Measurements from ENCODE around the gene SLC14A1.
A peak's percentile ranks its signal among the peaks of the same experiment; 100 is the strongest.

Gene SLC14A1

DNA sequence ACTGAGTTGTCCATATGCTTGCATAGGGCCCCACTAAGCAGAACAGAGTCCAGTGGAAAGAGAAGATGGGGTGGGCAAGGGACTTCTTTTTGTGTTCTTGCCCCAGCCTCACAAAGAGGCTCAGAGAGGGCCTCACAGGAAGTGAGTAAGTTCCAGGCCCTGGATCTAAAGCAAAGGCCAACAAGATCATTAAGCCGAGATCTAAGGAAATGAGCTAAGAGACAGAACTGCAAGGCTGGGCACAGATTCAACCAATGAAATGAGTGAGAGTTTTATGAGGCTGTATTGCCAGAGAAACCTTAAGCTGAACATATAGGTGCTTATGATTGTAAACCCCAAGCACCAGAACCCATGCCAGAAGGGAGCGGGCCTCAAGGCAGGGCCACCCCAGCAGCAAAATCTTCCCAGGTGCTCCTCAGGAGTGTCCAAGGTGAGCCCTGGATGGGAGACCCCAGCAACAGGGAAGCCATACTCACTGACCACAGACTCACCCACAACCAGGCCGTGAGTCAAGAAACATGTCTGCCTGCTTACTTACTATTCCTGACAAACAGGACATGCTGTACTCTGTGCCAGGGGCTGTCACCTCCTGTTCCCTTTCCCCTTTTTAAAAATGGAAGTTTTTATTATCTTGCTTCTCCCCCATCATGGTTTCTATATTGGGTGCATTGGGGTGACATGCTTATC lies 40.2 kb downstream of the SLC14A1 start:
- DNase-seq (ENCODE audit: insufficient read length, low spot score) (no peak), FAIRE-seq (no peak)
- no peak for TF ChIP-seq TAF1 (IDR thresholded peaks at IDR 0.05; ENCODE audit: low read depth, low read length)
- no peak for TF ChIP-seq POLR2AphosphoS5 (IDR thresholded peaks at IDR 0.05; ENCODE audit: low read depth, low read length)
- TF ChIP-seq POU2F2 (IDR thresholded peaks at IDR 0.05; ENCODE audit: low read depth, low read length) = no peak
- no peak for TF ChIP-seq SPI1 (IDR thresholded peaks at IDR 0.05; ENCODE audit: low read depth, low read length)
- no peak for TF ChIP-seq PAX5 (IDR thresholded peaks at IDR 0.05; ENCODE audit: insufficient read depth, low read length, severe bottlenecking)
- TF ChIP-seq POLR2A (IDR thresholded peaks at IDR 0.05; ENCODE audit: low read depth, low read length) = no peak

DNA sequence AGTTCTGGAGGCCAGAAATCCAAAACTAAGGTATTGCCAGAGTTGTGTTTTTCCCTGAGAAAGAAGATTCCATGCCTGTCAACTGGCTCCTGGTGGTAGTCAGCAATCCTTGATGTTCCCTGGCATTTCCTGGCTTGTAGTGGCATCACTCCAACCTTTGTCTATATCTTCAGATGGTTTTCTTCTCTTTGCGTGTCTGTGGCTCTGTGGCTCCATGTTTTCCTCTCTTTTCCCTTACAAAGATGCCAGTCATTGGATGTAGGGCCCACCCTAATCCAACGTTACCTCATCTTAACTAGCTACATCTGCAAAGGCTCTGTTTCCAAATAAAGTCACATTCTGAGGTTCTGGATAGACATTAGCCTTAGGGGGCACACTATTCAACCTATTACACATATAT lies 41.8 kb downstream of the SLC14A1 start:
- DNase-seq (ENCODE audit: insufficient read length, low spot score) (no peak), FAIRE-seq (no peak)
- TF ChIP-seq POU2F2 (IDR thresholded peaks at IDR 0.05; ENCODE audit: low read depth, low read length) (no peak), POLR2A (IDR thresholded peaks at IDR 0.05; ENCODE audit: low read depth, low read length) (no peak), TAF1 (IDR thresholded peaks at IDR 0.05; ENCODE audit: low read depth, low read length) (no peak), POLR2AphosphoS5 (IDR thresholded peaks at IDR 0.05; ENCODE audit: low read depth, low read length) (no peak), PAX5 (IDR thresholded peaks at IDR 0.05; ENCODE audit: insufficient read depth, low read length, severe bottlenecking) (no peak), SPI1 (IDR thresholded peaks at IDR 0.05; ENCODE audit: low read depth, low read length) (no peak)

DNA sequence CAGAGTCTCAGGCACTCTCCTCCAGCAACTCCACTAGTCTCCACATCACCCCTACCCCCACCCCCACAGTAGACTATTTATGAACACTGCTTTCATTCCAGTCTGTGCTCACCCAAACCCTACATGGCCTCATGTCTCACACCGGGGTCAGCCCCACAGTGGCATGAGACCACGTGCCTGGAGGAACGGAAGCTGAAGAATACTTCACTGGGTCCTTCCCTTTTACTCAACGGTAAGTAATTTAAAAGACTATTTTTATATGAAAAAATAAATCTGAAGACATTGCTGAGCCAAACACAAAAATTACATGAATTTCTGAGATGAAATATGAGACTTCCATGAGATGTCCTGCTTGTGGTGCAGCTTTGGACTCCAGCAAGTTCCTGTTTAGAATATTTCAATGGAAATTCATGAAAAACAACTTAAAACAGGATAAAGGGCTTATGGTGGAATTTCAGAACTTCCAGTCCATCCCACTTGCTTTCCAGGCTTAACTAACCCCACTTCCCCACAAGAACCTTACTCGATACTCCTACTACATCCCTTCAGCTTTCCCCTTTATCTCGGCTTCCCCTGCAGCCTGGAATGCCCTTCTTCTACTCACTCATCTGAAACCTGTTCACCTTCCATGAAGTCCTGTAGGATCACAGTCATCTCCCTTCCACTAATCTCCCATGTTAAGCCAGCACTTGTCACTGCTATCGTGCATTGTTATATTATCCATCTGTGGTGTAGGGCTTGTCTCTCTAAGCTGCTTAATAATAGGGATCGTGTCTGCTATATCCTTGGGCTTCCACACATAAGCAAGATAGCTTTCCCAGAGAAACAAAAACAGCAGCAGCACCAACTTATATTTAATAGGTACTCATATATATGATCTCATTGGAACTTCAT lies 47.9 kb downstream of the SLC14A1 start:
- FAIRE-seq = no peak
- no peak for TF ChIP-seq SPI1 (IDR thresholded peaks at IDR 0.05; ENCODE audit: low read depth, low read length)
- DNase-seq (ENCODE audit: insufficient read length, low spot score) = no peak

DNA sequence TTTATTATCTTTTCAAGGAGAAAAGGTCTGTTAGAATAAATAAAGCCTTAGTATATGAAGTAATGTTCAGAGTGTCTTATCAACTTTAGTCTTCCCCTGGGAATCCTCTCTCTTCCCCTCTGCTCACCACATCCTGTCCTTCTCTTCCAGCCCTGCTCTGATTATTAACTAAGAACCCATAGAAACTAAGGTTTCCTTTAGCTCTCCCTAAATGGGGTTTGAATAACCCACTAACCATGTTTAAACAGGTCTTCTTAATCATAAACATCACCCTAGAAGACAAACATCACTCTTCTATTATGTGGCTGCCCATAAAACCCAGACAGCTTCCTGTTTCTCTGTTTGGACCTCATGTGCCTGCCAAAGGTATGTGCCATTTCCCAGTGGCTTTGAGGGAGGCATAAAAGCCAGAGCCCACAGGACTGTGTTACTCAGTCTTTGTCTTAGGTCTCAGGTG lies 50.1 kb downstream of the SLC14A1 start:
- FAIRE-seq = no peak

GRCh38 chr18:45775241-45775676 lies 51.3 kb downstream of the SLC14A1 start:
- FAIRE-seq = peak; percentile 92
- peak; percentile 27 for DNase-seq (ENCODE audit: insufficient read length, low spot score)
- TF ChIP-seq POLR2AphosphoS5 (IDR thresholded peaks at IDR 0.05; ENCODE audit: low read depth, low read length) (peak; percentile 57; the same call in 1 of the 2 replicates), TAF1 (IDR thresholded peaks at IDR 0.05; ENCODE audit: low read depth, low read length) (peak; percentile 59; the same call in 1 of the 2 replicates), SPI1 (IDR thresholded peaks at IDR 0.05; ENCODE audit: low read depth, low read length) (no peak), POLR2A (IDR thresholded peaks at IDR 0.05; ENCODE audit: low read depth, low read length) (peak; percentile 59; the same call in 1 of the 2 replicates), PAX5 (IDR thresholded peaks at IDR 0.05; ENCODE audit: insufficient read depth, low read length, severe bottlenecking) (no peak), POU2F2 (IDR thresholded peaks at IDR 0.05; ENCODE audit: low read depth, low read length) (peak; percentile 49; the same call in 1 of the 2 replicates)

More for the DNA sequence above, 50.1 kb downstream of the SLC14A1 start:
- no peak for DNase-seq (ENCODE audit: insufficient read length, low spot score)
- TF ChIP-seq POLR2AphosphoS5 (IDR thresholded peaks at IDR 0.05; ENCODE audit: low read depth, low read length) (no peak), POU2F2 (IDR thresholded peaks at IDR 0.05; ENCODE audit: low read depth, low read length) (no peak), SPI1 (IDR thresholded peaks at IDR 0.05; ENCODE audit: low read depth, low read length) (no peak), POLR2A (IDR thresholded peaks at IDR 0.05; ENCODE audit: low read depth, low read length) (no peak), PAX5 (IDR thresholded peaks at IDR 0.05; ENCODE audit: insufficient read depth, low read length, severe bottlenecking) (no peak), TAF1 (IDR thresholded peaks at IDR 0.05; ENCODE audit: low read depth, low read length) (no peak)

- FAIRE-seq (no peak), DNase-seq (ENCODE audit: insufficient read length, low spot score) (no peak)
- TF ChIP-seq POLR2AphosphoS5 (IDR thresholded peaks at IDR 0.05; ENCODE audit: low read depth, low read length) (no peak), SPI1 (IDR thresholded peaks at IDR 0.05; ENCODE audit: low read depth, low read length) (no peak), PAX5 (IDR thresholded peaks at IDR 0.05; ENCODE audit: insufficient read depth, low read length, severe bottlenecking) (no peak), POU2F2 (IDR thresholded peaks at IDR 0.05; ENCODE audit: low read depth, low read length) (no peak), TAF1 (IDR thresholded peaks at IDR 0.05; ENCODE audit: low read depth, low read length) (no peak), POLR2A (IDR thresholded peaks at IDR 0.05; ENCODE audit: low read depth, low read length) (no peak)
Observed at GRCh38 chr18:45775743-45776142, 51.8 kb downstream of the SLC14A1 start.

DNA sequence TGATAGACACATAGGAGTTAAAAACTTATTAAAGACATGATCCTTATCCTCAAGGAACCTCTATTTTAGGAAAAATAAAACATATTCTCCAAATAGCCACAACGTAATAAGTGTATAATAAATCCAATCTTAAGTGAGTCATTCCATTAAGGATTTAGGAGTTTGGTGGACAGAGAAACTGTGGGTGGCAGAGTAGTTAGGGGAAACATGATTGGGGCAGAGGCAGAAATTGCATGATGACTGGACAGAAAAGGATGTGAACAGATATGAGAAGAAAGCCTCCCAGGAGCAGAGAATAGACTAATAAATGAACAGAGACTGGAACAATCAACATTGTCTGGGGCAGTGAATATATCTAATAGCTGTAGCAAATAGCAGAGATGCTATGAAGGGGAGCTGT lies 53.4 kb downstream of the SLC14A1 start:
- TF ChIP-seq POLR2A (IDR thresholded peaks at IDR 0.05; ENCODE audit: low read depth, low read length) (no peak), SPI1 (IDR thresholded peaks at IDR 0.05; ENCODE audit: low read depth, low read length) (no peak), POLR2AphosphoS5 (IDR thresholded peaks at IDR 0.05; ENCODE audit: low read depth, low read length) (no peak), PAX5 (IDR thresholded peaks at IDR 0.05; ENCODE audit: insufficient read depth, low read length, severe bottlenecking) (no peak), TAF1 (IDR thresholded peaks at IDR 0.05; ENCODE audit: low read depth, low read length) (no peak), POU2F2 (IDR thresholded peaks at IDR 0.05; ENCODE audit: low read depth, low read length) (no peak)
- DNase-seq (ENCODE audit: insufficient read length, low spot score) (no peak), FAIRE-seq (no peak)

DNA sequence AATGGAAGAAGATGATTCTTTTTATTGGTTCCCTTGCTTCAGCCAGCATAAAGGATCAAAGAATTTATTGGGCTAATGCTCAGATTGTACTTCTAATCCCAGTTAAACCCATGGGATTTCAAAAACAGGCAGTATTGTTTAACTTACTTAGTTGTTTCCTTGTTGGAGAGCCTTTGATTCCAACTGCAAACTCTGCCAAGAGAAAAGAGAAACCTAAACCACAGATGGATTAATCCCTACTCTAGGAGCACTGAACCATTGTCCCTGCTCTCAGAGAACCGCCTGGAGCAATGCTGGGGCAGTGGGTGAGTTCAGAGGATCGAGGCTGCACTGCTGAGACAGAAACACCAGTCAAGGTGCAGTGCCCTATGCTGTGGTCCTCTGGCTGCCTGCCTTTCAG lies 56.6 kb downstream of the SLC14A1 start:
- no peak for TF ChIP-seq TAF1 (IDR thresholded peaks at IDR 0.05; ENCODE audit: low read depth, low read length)
- no peak for TF ChIP-seq SPI1 (IDR thresholded peaks at IDR 0.05; ENCODE audit: low read depth, low read length)
- DNase-seq (ENCODE audit: insufficient read length, low spot score) (no peak), FAIRE-seq (no peak)

GRCh38 chr18:45782662-45783061 lies 58.7 kb downstream of the SLC14A1 start:
- TF ChIP-seq POLR2A (IDR thresholded peaks at IDR 0.05; ENCODE audit: low read depth, low read length) (no peak), POU2F2 (IDR thresholded peaks at IDR 0.05; ENCODE audit: low read depth, low read length) (no peak), PAX5 (IDR thresholded peaks at IDR 0.05; ENCODE audit: insufficient read depth, low read length, severe bottlenecking) (no peak), POLR2AphosphoS5 (IDR thresholded peaks at IDR 0.05; ENCODE audit: low read depth, low read length) (no peak), SPI1 (IDR thresholded peaks at IDR 0.05; ENCODE audit: low read depth, low read length) (no peak), TAF1 (IDR thresholded peaks at IDR 0.05; ENCODE audit: low read depth, low read length) (no peak)
- no peak for DNase-seq (ENCODE audit: insufficient read length, low spot score)
- FAIRE-seq = no peak
